Superior temporal gyrus (tissue), 1 donor: ENCODE data around the gene CCDC27.

Experiments
- DNase-seq: peaks from one replicate; pipeline ENCODE4 v3.0.0-alpha.2; 2016; ENCODE audit errors: extremely low spot score

The CCDC27 gene

DNA sequence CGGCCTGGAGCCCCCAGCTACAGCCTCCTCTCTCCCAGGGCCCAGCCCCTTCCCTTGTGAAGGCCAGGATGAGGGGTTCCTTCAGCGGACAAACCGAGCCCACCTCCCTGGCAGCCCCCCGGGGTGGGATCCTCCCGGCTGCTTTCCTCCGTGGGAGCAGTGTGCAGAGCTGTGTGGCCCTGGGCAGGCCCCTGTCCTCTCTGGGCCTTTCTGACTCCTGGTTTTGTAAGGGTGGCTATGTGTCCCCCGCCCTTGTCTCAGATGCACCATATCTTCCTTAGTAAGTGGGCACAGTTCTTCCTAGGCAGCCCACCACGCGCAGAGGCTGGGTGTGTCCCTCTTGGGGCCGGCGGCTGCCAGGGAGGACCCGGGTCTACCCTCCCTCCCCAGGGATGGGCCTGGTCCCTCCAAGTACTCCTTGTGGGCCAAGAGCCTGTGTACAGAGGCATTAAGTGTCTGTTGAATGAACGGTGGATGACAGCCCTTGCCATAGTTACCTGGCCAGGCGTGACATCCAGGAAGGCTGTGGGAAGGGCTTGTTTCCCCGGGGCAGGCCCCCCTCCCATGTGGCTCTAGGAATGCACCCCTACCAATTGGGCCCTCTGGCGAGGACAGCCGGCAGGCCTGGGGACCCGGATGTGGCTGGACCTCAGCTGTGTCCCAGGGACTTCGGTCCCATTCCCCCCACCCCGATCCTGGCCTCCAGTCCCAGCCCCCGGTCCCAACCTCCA, 24.1 kb downstream of the CCDC27 start:
- DNase-seq = no peak

- no peak for DNase-seq
Observed at GRCh38 chr1:3777078-3777547, 24.9 kb downstream of the CCDC27 start.

DNA sequence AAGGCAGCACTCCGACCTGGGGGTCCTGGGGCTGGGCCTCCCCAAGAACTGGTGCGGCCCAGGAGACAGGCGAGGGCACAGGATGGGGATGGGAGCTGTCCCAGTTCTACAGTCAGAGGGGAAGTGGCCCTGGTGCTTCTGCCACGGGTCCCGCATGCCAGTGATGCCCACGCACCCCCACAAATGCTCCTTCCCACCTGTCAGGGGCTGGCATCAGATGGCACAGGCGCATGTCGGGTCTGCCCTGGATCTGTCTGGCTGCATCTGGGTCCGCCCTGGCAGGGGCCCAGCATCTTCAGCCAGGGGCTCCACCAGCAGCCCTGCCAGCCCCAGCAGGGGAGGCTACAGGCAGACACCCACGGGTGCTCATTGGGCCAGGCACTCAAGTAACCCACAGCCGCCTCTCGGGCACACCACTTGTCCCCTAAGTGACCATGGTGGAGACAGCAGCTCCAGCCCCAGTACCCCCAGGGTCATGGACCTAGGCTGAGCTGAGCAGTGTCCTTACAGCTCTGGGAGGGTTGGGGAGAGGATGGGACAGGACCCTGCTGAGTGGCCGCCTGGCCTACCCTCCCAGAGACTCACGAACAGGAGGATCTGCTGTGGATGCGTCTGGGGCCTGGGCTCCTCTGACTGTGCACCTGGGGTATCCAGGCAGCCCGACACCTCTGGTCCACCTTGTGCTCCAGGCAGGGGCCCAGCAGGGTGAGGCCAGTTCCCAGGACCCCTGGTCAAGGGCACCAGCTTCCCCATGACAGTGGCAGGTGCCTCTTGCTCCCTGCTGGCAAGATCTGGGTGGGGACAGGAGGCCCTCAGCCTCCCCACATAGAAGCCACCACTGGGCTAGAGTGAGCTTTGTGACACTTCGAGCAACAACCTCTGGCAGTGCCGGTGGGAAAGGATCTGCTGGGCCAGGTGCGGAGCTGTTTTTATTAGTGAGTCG, 25.7 kb downstream of the CCDC27 start:
- DNase-seq = no peak

DNA sequence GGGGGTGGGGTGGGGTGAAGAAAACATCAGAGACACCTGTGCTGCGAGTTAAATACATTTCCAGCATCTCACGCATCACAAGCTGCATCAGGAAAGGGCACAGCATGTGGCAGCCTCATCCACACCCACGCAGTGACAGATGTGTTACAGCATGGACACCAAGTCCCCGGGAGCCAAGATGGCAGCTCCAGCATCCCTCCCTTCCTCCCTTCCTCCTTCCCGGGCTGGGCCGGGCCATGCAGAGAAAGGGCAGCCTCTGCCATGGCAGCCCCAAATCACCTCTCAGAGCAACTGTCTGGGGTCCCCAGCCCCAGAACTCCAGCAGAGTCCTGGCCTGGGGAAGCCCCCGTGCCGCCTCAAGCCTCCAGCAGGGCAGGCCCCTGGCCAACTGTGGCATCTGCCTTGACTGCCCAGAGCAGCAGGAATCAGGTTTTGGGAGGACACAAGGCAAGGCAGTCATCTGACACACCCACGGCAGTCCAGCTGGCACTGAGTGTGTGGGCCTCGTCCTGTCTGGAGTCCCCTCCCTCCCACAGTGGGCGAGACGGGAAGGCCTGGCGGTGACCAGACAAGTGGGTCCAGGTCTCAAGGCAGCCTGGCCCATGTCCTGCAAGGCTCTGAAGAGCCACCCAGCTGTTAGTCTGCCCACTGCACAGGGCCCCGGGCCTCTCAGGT, 26.5 kb downstream of the CCDC27 start:
- no peak for DNase-seq

- DNase-seq = no peak
Observed at GRCh38 chr1:3779265-3779911, 27.1 kb downstream of the CCDC27 start.

- no peak for DNase-seq
Observed at GRCh38 chr1:3779912-3780416, 27.7 kb downstream of the CCDC27 start.

DNA sequence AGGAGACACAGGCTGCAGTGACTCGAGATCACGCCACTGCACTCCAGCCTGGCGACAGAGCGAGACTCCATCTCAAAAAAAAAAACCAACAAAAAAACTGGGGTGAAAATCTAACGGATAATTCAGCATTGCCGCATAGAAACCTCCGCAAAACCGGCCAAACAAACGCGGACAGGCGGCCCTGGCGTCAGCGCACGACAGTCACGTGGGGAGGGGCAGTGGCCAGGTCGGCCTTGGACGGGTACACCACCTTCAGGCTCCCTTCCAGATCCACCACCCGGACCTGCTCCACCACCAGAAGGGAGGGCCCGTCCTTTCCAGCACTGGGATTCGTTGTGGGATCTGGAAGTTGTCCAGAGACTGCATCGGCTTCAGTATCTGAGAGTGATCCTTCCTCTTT, 28.7 kb downstream of the CCDC27 start:
- DNase-seq = no peak

GRCh38 chr1:3783651-3784474, 31.6 kb downstream of the CCDC27 start:
- no peak for DNase-seq

GRCh38 chr1:3785045-3785444, 32.8 kb downstream of the CCDC27 start:
- DNase-seq = no peak

DNA sequence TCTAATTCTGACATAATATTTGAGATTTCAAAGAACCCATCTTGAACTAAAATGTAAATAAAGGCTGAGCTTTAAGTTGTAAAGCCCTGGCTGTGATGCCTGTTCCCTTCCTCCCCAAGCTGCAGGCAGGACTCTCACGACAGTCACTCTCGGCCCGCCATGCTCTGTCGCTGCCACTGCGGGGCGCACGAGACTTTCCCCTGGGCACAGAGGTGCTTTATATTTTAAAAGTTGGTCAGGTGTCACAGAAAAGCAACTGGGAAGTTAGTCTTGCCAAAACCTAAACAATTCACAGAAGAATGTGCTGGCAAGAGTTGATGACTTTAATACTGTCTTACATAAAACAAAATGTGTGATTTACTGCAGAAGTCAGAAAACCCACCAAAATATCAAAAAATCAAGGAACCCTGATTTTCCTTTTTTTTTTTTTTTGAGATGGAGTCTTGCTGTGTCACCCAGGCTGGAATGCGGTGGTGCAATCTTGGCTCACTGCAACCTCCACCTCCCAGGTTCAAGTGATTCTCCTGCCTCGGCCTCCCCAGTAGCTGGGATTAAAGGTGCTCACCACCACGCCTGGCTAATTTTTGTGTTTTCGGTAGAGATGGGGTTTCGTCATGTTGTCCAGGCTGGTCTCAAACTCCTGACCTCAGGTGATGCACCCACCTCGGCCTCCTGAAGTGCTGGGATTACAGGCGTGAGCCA, 33.4 kb downstream of the CCDC27 start:
- no peak for DNase-seq

- no peak for DNase-seq
Observed at GRCh38 chr1:3786468-3787348, 34.5 kb downstream of the CCDC27 start.

DNA sequence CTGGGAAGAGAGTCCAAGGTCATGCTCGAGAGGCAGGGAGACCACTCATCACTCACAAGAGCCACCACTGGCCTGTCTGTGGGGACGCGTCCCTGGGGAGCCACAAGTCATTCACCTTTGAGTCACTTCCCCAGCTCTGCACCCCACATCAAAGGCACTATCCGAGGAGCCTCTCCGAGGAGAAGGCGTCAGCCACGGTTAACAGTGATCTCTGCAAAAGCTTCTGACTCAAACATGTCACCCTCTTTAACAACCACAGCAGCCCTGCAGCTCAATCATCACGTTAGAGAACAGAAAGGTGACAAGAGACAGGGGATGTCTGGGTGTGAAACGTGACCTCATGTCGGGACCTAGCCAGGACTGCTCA, 35.1 kb downstream of the CCDC27 start:
- no peak for DNase-seq

DNA sequence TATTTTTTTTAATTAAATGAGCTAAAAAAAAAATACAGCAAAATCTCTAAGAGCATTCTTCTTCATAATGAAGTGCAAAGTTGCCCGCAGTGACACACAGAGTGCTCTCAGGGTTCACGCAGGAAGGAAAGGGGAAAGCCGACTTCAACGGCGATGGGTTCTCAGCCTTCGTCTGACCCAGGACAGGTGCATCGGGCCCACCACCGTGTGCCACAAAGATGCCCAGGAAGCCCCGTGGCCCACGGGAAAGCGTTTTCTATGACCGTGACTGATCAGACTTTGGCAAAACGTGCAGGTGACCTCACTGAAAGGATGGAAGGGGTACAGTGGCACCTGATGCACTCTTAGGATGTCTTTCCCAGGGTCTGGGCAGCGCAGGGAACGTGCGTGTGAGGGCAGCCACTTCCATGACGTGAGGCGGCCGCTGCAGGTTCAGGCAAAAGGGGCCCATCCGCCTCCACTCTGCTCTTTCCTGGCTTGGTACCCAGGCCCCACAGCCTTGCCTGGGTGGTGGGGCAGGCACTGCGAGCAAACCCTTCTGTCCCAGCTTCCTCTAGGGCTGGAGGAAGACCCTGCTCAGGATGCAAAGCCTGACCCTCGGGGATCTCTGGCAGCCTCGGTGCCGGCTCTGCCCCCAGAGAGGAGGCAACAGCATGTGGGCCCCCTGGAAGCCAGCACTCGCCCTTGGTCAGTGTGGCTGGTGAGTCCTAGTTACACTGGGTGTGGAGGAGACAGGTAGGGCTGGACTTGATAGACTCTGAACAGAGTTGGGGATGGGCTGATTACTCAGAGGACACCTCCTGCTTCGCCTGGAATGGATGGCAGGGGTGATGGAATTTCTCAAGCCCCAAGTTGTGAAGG, 35.7 kb downstream of the CCDC27 start:
- DNase-seq = no peak

- DNase-seq = no peak
Observed at GRCh38 chr1:3788756-3789420, 36.6 kb downstream of the CCDC27 start.

DNA sequence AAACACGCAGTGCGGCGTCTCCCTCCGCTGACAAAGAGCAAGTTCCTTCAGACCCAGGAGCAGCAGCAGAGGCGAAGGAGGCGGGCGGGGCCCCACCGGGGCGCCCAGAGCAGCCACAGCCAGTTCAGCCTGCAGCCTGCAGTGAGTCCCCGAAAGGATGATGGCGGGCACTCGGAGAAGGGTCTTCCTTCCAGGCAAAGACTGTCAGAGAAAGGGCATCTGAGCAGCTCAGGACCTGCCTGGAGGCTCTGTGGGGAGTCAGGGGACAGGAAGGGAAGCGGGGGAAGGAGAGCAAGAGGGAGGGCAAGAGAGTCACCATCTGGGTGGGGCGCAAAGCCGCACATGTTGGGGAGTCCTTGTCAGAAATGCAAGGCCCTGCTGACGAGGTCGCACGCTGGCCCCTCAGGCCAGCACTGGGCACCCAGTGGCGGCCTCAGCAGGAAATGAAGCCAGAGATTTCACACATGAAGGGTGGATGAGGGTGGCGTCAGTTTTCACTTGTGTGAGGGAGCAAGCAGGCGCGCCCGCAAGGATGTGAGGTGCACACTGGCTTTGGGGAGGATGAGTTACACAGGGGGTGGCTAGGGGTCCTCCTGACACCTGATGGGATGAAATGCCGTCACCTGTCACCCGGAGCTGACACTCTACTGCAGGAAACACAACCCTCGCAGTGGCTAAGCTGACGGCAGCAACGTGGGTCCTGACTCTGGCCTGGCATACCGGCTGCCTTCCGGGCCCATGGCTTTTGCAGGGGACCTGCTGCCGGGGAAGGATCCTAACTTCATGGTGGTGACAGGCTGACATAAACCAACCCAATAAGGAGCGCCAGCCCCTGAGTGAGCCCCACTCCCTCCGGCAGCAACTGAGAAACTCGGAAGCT, 37.4 kb downstream of the CCDC27 start:
- no peak for DNase-seq

DNA sequence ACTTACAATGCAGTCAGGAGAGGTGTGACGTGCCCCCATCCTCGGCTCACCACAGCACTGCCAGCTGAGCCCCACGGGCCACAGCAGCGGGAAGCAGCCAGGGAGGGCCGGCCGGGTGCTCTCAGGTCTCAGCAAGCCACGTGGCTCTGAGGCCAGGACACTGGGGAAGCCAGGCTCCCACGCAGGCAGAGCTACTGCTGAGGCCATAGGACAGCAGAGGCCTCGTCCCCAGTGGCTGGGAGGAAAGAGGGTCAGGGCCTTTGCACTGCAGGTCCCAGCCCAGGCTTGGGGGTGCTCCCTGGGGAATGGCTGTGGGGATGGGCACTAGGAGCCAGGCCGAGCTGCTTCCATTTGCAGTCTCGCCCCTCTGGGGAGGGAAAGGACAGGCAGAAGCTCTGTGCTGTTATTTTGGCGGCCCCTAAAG, 38.3 kb downstream of the CCDC27 start:
- no peak for DNase-seq

DNA sequence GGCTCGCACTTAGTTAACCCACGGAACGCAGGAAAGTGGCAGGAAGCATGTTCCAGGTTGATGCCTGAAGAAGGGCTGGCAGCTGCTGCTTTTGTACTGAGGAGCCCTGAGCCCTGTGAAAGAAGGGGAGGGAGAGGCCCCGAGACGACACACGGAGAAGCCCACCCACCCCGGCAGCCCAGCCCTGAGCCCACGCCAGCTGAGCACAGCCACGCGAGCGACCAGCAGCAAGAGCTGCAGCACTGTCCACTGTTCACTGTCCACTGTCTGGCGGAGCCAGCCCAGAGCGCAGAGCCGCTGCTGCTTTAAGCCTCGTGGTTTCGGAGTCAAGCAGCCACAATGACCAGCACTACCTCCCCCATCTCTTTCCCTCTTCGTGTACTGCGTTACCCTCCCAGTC, 38.7 kb downstream of the CCDC27 start:
- DNase-seq = no peak
